IMR-90 (cell line): Measurements from ENCODE around the gene INTS12. TPM values are rescaled to one million over a fixed set of nuclear protein-coding genes. Genes with fewer than 3 reads are reported as not detected.
"Not testable (repeated sequence)": the region's sequence is repeated elsewhere in the genome, so short reads cannot be mapped to it uniquely, and the experiment has no call there.

Experiments used
- ATAC-seq: fragments of 200-7000 bp; cut with Tn5 transposase; 2 replicates; pipeline ENCODE4 v1.9.1; 2020; ENCODE audit warnings: low read depth, mild to moderate bottlenecking, moderate library complexity
- BruUV-seq: library from RNA; stranded (reverse); fragments of 400-500 nt; replicated peaks from 2 replicates; lab custom pipeline; 2021; lab: Mats Ljungman, UMichigan
- CTCF ChIA-PET: fragments of 300-600 bp; formaldehyde crosslinking; extraction: SDS; loops from one replicate; lab custom pipeline; 2021; ENCODE audit warnings: antibody characterized with exemption; lab: Yijun Ruan, JAX
- POLR2A ChIA-PET: fragments of 300-600 bp; sonication (Branson Sonifier 250); formaldehyde crosslinking; loops from one replicate; lab custom pipeline; 2022; ENCODE audit warnings: antibody characterized with exemption; ENCODE audit not compliant: unreplicated experiment; lab: Charles Lee
- DNase-seq: peaks from one replicate; pipeline ENCODE4 v3.0.0; 2013
- H2AFZ ChIP-seq: replicated peaks from 2 replicates; pipeline ENCODE3; 2013; ENCODE audit warnings: low read length, mild to moderate bottlenecking; ENCODE audit not compliant: poor library complexity
- H2AK5ac ChIP-seq: 2 replicates; pipeline ENCODE4 v1.6.1; 2013; ENCODE audit warnings: low read depth, low read length, inconsistent platforms
- H2AK9ac ChIP-seq: replicated peaks from 2 replicates; pipeline ENCODE3; 2013; ENCODE audit warnings: mild to moderate bottlenecking, low read depth, low read length, moderate library complexity; ENCODE audit not compliant: poor library complexity
- H2BK120ac ChIP-seq: 2 replicates; pipeline ENCODE4 v1.6.1; 2013; ENCODE audit warnings: low read depth, low read length, inconsistent platforms
- H2BK15ac ChIP-seq: 3 replicates; pipeline ENCODE4 v1.6.1; 2013; ENCODE audit warnings: low read depth, low read length, inconsistent platforms
- H2BK20ac ChIP-seq: 2 replicates; pipeline ENCODE4 v1.6.1; 2013; ENCODE audit warnings: low read depth, mild to moderate bottlenecking, inconsistent platforms, low read length, moderate library complexity
- H2BK5ac ChIP-seq: 2 replicates; pipeline ENCODE4 v1.6.1; 2013; ENCODE audit warnings: mild to moderate bottlenecking, low read depth, low read length, inconsistent platforms; ENCODE audit not compliant: poor library complexity, severe bottlenecking
- H3K14ac ChIP-seq: replicated peaks from 2 replicates; pipeline ENCODE4 v1.6.1; 2013; ENCODE audit warnings: low read depth, low read length, inconsistent platforms
- H3K18ac ChIP-seq: 2 replicates; pipeline ENCODE4 v1.6.1; 2013; ENCODE audit warnings: low read depth, low read length, control low read depth
- H3K23ac ChIP-seq: 2 replicates; pipeline ENCODE4 v1.6.1; 2013; ENCODE audit warnings: low read depth, low read length, inconsistent platforms
- H3K27ac ChIP-seq: 2 replicates; pipeline ENCODE4 v1.5.1; 2013; ENCODE audit warnings: mild to moderate bottlenecking, control low read depth, low read length; ENCODE audit not compliant: insufficient read depth
- H3K27me3 ChIP-seq: 2 replicates; pipeline ENCODE4 v1.6.1; 2013; ENCODE audit warnings: low read length; ENCODE audit not compliant: control insufficient read depth, insufficient read depth
- H3K36me3 ChIP-seq: 2 replicates; pipeline ENCODE4 v1.6.1; 2013; ENCODE audit warnings: low read length, mixed read lengths; ENCODE audit not compliant: control insufficient read depth, insufficient read depth
- H3K4ac ChIP-seq: 2 replicates; pipeline ENCODE4 v1.6.1; 2013; ENCODE audit warnings: low read depth, low read length, inconsistent platforms
- H3K4me1 ChIP-seq: 2 replicates; pipeline ENCODE4 v1.6.1; 2013; ENCODE audit warnings: low read length, mixed read lengths; ENCODE audit not compliant: control insufficient read depth, insufficient read depth
- H3K4me2 ChIP-seq: 2 replicates; pipeline ENCODE4 v1.6.1; 2013; ENCODE audit warnings: low read depth, mild to moderate bottlenecking, control low read depth, low read length, moderate library complexity
- H3K4me3 ChIP-seq: 2 replicates; pipeline ENCODE4 v1.5.1; 2013; ENCODE audit warnings: low read depth, mild to moderate bottlenecking, control low read depth, low read length, moderate library complexity; ENCODE audit not compliant: insufficient read depth
- H3K56ac ChIP-seq: 2 replicates; pipeline ENCODE4 v1.6.1; 2013; ENCODE audit warnings: low read length, inconsistent platforms; ENCODE audit not compliant: insufficient read depth; ENCODE audit errors: extremely low read depth
- H3K79me1 ChIP-seq, 2 experiments: 2 replicates each; pipeline ENCODE4 v1.6.1; 2013; ENCODE audit warnings: low read length in 2 of 2, inconsistent platforms in 1 of 2, low read depth in 1 of 2
- H3K9ac ChIP-seq: 2 replicates; pipeline ENCODE4 v1.6.1; 2013; ENCODE audit warnings: low read depth, low read length, control low read depth
- H3K9me1 ChIP-seq: 2 replicates; pipeline ENCODE4 v1.6.1; 2013; ENCODE audit warnings: low read length, inconsistent platforms; ENCODE audit not compliant: insufficient read depth
- H3K9me3 ChIP-seq: 2 replicates; pipeline ENCODE4 v1.6.1; 2013; ENCODE audit warnings: low read length; ENCODE audit not compliant: control insufficient read depth, insufficient read depth
- H4K20me1 ChIP-seq: 2 replicates; pipeline ENCODE4 v1.6.1; 2013; ENCODE audit warnings: low read length, inconsistent platforms; ENCODE audit not compliant: insufficient read depth
- H4K5ac ChIP-seq: 2 replicates; pipeline ENCODE4 v1.6.1; 2013; ENCODE audit warnings: mild to moderate bottlenecking, low read depth, low read length, control low read depth
- H4K8ac ChIP-seq, 2 experiments: 2 replicates each; pipeline ENCODE4 v1.6.1; 2013; ENCODE audit warnings: low read depth in 2 of 2, low read length in 2 of 2, control low read depth in 1 of 2, inconsistent platforms in 1 of 2
- H4K91ac ChIP-seq: 2 replicates; pipeline ENCODE4 v1.6.1; 2013; ENCODE audit warnings: low read depth, low read length, inconsistent platforms; ENCODE audit not compliant: insufficient read depth
- WGBS, 2 experiments: methylation state at CpG; one replicate each; pipeline versions ENCODE4 v1.1.5 to v1.1.7; 2013; ENCODE audit warnings: missing lambda C conversion rate in 2 of 2; ENCODE audit not compliant: insufficient read length in 1 of 2; ENCODE audit errors: extremely low coverage in 2 of 2; 5-methylcytosine and 5-hydroxymethylcytosine counted together
- dilution Hi-C: fragments of 300-500 bp; cut with HindIII; formaldehyde crosslinking; loops from one replicate; pipeline ENCODE4 v1.14.3; 2018; ENCODE audit warnings: low sequenced_read_pairs; ENCODE audit not compliant: unreplicated experiment
- in situ Hi-C: fragments of 300-500 bp; cut with MboI; formaldehyde crosslinking; loops from 3 replicates; pipeline ENCODE4 v1.14.3; 2019; ENCODE audit warnings: low sequenced_read_pairs, inconsistent platforms, mixed read lengths
- intact Hi-C: fragments of 100-400 bp; cut with micrococcal nuclease; formaldehyde crosslinking; loops from 2 replicates; pipeline ENCODE4 v1.10.0; 2022
- polyA plus RNA-seq, 3 experiments: library from polyadenylated mRNA; depleted of rRNA; stranded (reverse); fragments of >200 nt; gene quantifications; 2 replicates each; pipeline ENCODE4 v1.2.3, GENCODE V29; 2012; ENCODE audit warnings: low replicate concordance in 1 of 3
- total RNA-seq: library from RNA; depleted of rRNA; stranded (reverse); fragments of >200 nt; gene quantifications from 2 replicates; pipeline ENCODE4 v1.2.3, GENCODE V29; 2012

Gene INTS12
- total and polyA plus RNA-seq, 2 of the 4 experiments (the other 2 are of a cell fraction): 27.5 to 36.0 TPM

GRCh38 chr4:105729895-105730294 lies 21.4 kb upstream of the INTS12 start:
- H3K23ac ChIP-seq, H3K4me3 ChIP-seq, ATAC-seq, H3K79me1 ChIP-seq, H2BK15ac ChIP-seq, H3K9me3 ChIP-seq, H2BK20ac ChIP-seq, H4K5ac ChIP-seq, H3K9me1 ChIP-seq, BruUV-seq, H2BK5ac ChIP-seq, H2AK9ac ChIP-seq, DNase-seq, H2BK120ac ChIP-seq, H3K27me3 ChIP-seq, H3K9ac ChIP-seq, H3K36me3 ChIP-seq, intact Hi-C loops, dilution Hi-C loops, H3K18ac ChIP-seq, POLR2A ChIA-PET, H4K91ac ChIP-seq, H3K4ac ChIP-seq, H3K4me2 ChIP-seq, H3K56ac ChIP-seq, H3K4me1 ChIP-seq, H3K14ac ChIP-seq, H2AK5ac ChIP-seq, H3K27ac ChIP-seq, H4K8ac ChIP-seq, in situ Hi-C loops, CTCF ChIA-PET, H2AFZ ChIP-seq, H4K20me1 ChIP-seq: not testable (repeated sequence)
- WGBS, 2 experiments: 100% methylated on average over 1 of the region's 4 CpGs; no CpG with 5 or more reads in 1 of the 2 experiments
